ENCODE measurements around the gene GNB1L. TPM values are rescaled to one million over a fixed set of nuclear protein-coding genes. Genes with fewer than 3 reads are reported as not detected.

The GNB1L gene
- total RNA-seq, 4 donors from 2014 or later = 4.8 to 8.7 (median 7.4) TPM

DNA sequence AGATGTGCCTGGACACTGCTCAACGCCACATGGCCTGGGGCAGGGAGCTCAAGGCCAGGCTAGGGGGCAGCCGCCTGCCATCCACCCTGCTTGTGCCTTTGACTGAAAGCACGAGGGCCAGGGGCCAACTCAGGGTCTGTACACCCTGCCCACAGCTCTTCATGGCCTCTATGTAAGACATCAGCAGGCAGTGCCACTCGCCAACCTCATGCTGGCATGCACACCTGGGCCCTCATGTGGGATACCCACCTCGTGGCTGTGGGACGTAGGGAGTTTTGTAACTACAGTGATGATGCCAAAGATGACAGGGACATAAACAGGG, 68.4 kb downstream of the GNB1L start:
- Histone ChIP-seq H3K4me1 (no peaks in the 10 kb centered on the region), H3K27me3 (peaks cover 35% of the 10 kb centered on the region), H3K4me3 (no peak overlapping the region), H3K27ac (no peak overlapping the region), H3K9me3 (peaks cover 0 to 18% (median 0%) of the 10 kb centered on the region in 3 donors), H3K36me3 (peaks cover 0 to 23% of the 10 kb centered on the region in 2 donors)
- ATAC-seq = no peak
- no CpG with 5 or more reads among the region's 6 CpGs for WGBS, 2 donors (ENCODE audit: low coverage in 1 of 2)
- TF ChIP-seq POLR2AphosphoS5 (IDR thresholded peaks at IDR 0.05) (no peak), EP300 (IDR thresholded peaks at IDR 0.05) (no peak), POLR2A (IDR thresholded peaks at IDR 0.05) (no peak)
- TF ChIP-seq, protein P1, sequence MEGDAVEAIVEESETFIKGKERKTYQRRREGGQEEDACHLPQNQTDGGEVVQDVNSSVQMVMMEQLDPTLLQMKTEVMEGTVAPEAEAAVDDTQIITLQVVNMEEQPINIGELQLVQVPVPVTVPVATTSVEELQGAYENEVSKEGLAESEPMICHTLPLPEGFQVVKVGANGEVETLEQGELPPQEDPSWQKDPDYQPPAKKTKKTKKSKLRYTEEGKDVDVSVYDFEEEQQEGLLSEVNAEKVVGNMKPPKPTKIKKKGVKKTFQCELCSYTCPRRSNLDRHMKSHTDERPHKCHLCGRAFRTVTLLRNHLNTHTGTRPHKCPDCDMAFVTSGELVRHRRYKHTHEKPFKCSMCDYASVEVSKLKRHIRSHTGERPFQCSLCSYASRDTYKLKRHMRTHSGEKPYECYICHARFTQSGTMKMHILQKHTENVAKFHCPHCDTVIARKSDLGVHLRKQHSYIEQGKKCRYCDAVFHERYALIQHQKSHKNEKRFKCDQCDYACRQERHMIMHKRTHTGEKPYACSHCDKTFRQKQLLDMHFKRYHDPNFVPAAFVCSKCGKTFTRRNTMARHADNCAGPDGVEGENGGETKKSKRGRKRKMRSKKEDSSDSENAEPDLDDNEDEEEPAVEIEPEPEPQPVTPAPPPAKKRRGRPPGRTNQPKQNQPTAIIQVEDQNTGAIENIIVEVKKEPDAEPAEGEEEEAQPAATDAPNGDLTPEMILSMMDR (IDR thresholded peaks at IDR 0.05) = no peak

DNA sequence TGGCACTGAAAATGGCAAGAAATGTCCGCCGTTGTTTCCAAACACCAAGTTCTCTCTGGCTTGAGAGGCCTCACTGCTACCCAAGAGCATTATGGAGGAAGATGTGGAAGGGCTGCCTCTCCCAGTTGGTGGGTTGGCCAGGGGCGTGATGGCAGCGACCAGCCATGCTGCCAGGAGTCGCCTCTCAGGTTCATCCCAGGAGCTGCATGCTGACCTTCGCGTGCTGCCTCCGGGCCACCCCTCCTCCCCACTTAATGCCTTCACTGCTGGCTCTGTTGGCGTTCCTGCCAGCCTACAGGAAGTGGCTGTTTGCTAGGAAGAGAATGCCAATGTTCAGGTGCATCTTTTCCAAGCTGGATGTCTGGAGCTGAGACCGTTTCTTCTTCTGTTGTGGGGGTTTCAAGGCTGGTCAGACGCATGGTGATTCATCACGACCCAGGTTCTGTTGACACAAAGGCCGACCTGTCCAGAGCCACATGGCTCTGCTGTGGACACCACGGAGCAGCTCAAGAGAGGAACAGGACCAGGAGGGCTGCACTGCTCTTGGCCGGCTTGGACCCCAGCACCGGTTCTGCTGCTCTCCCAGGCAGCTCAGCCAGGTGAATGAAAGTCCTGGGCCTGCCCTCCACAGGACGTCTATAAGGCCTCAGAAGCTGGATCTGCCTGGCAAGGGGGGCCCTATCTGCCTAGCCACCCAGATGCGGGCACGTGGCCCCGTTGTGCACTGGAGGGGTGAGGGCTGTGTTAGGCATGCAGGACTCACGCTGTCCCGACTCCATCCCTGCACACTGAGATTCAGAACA, 69.0 kb downstream of the GNB1L start:
- Histone ChIP-seq H3K27ac (no peak overlapping the region), H3K27me3 (peaks cover 40% of the 10 kb centered on the region), H3K9me3 (peaks cover 0 to 21% (median 0%) of the 10 kb centered on the region in 3 donors), H3K36me3 (peaks cover 0 to 23% of the 10 kb centered on the region in 2 donors), H3K4me1 (no peaks in the 10 kb centered on the region), H3K4me3 (no peak overlapping the region)
- TF ChIP-seq, protein P1 (IDR thresholded peaks at IDR 0.05) = no peak
- TF ChIP-seq POLR2A (IDR thresholded peaks at IDR 0.05) (no peak), POLR2AphosphoS5 (IDR thresholded peaks at IDR 0.05) (no peak), EP300 (IDR thresholded peaks at IDR 0.05) (no peak)
- WGBS, 2 donors (ENCODE audit: low coverage in 1 of 2) = 70 to 71% methylated on average over 2 to 3 of the region's 22 CpGs
- no peak for ATAC-seq

DNA sequence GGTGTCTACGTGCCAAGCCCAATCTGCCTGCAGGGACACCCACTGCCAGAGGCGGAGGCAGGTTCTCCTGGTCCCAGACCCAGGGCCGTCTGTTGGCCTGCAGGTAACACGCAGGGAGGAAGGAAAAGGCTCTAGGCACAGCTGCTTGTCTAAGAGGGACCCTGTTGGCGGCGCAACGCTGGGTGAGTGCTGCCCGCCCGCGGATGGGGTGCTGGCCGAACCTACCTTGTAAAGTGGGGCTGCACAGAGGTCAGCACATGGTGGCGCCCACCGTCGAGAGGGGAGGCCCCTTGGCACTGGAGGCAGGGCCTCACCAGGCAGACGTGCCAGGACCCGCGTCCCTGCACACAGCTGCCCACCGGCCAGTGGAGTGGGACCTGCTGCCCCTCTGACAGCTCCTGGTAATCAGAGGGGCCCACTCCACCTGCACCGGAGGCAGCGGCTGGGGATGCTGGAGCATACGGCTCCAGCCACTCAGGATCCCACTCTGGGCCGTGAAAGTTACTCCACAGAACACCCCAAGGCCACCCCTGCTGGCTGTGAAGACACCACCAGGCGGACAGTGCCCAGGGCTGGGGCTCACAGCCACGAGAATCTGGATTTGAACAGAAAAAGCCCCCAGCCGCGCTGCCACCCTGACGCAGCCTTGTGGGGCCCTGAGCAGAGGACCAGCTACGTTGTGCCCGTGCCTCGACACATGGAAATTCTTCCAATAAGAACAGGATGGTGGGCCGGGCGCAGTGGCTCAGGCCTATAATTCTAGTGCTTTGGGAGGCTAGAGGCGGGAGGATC, 70.1 kb downstream of the GNB1L start:
- Histone ChIP-seq H3K27ac (no peak overlapping the region), H3K27me3 (peaks cover 40% of the 10 kb centered on the region), H3K4me1 (no peaks in the 10 kb centered on the region), H3K4me3 (no peak overlapping the region), H3K9me3 (peaks cover 0 to 21% (median 0%) of the 10 kb centered on the region in 3 donors), H3K36me3 (peaks cover 0 to 21% of the 10 kb centered on the region in 2 donors)
- no peak for ATAC-seq
- WGBS, 2 donors (ENCODE audit: low coverage in 1 of 2) = 93% methylated on average over 3 of the region's 33 CpGs; no CpG with 5 or more reads in 1 of the 2 donors
- TF ChIP-seq, protein P1 (IDR thresholded peaks at IDR 0.05) = no peak
- TF ChIP-seq POLR2AphosphoS5 (IDR thresholded peaks at IDR 0.05) (no peak), EP300 (IDR thresholded peaks at IDR 0.05) (no peak), POLR2A (IDR thresholded peaks at IDR 0.05) (no peak)

DNA sequence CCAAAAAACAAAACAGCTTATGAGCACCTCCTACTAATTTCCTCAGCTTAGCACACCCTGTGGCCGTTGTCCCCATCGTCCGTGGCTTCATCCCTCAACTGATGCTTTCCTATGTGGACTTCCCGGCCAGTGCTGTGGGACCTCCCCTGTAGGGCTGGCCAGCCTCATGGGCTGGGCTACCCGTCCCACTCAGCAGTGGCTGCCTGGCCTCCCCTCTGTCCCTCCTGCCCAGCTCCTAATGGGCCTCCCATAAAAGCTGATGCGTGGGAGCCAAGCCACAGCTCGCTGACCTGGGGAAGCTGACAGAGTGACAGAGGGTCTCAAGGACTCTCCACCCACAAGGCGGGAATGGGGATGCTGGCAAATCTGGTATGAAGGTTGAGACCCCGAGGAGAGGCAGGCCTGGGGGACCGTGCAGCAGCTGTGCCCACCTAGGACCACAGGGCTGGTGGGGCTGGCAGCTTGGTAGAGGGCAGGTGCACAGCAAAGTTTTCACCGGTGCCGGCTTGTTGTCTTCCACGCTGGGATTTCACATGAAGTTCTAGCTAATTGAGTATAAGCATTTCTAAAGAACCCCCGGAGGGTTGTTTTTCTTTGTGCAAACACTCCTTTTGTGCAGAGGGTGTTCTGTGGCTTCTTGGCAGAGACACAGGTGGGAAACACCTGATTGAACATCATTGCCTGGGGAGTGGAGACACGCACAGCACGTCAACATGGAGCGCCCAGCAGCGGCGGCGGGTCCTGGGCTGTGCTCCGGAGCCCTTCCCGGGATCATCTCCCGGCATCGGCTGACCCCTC, 70.9 kb downstream of the GNB1L start:
- WGBS, 2 donors (ENCODE audit: low coverage in 1 of 2) = 82 to 90% methylated on average over 7 of the region's 24 CpGs
- peaks cover 0 to 21% (median 0%) of the 10 kb centered on the region in 3 donors for H3K9me3 ChIP-seq

More for the DNA sequence above, 70.9 kb downstream of the GNB1L start:
- TF ChIP-seq POLR2AphosphoS5 (IDR thresholded peaks at IDR 0.05) = no peak
- TF ChIP-seq POLR2A (IDR thresholded peaks at IDR 0.05) = no peak
- no peak for TF ChIP-seq EP300 (IDR thresholded peaks at IDR 0.05)
- TF ChIP-seq, protein P1 (IDR thresholded peaks at IDR 0.05) = no peak
- peaks cover 0 to 13% of the 10 kb centered on the region in 2 donors for H3K36me3 ChIP-seq
- H3K27me3 ChIP-seq = peaks cover 45% of the 10 kb centered on the region
- ATAC-seq = no peak
- no peak overlapping the region for H3K27ac ChIP-seq
- H3K4me3 ChIP-seq = no peak overlapping the region
- no peaks in the 10 kb centered on the region for H3K4me1 ChIP-seq

Measured in gastroesophageal sphincter (tissue), 4 donors.